VCaP (cell line): Measurements from ENCODE around the gene RBPJL.
"Not testable (repeated sequence)": the region's sequence is repeated elsewhere in the genome, so short reads cannot be mapped to it uniquely, and the experiment has no call there.

Experiments used
- H3K27ac ChIP-seq: fragments of 450-650 bp; 2 replicates; pipeline ENCODE4 v1.5.1; 2017
- CTCF ChIP-seq: fragments of 450-650 bp; conservative IDR thresholded peaks from 2 replicates; pipeline ENCODE4 v1.5.1; 2017; ENCODE audit warnings: mild to moderate bottlenecking, moderate library complexity

The RBPJL gene

GRCh38 chr20:45347936-45348778, 41.5 kb downstream of the RBPJL start, which contains the start of gene SDC4:
TSS of gene SDC4 (minus strand) at chr20:45348424. CDS start at chr20:45348384, 40 bp downstream.
- TF ChIP-seq CTCF, result no peak
- H3K27ac ChIP-seq, result peak within 1 kb of the TSS; percentile 92

- no peak overlapping the region for H3K27ac ChIP-seq
- no peak for TF ChIP-seq CTCF
Observed at GRCh38 chr20:45350217-45350616, 43.6 kb downstream of the RBPJL start.

GRCh38 chr20:45350795-45351194, 44.2 kb downstream of the RBPJL start:
- not testable (repeated sequence) for H3K27ac ChIP-seq

GRCh38 chr20:45352729-45353128, 46.1 kb downstream of the RBPJL start:
- no peak for TF ChIP-seq CTCF
- H3K27ac ChIP-seq, result no peak overlapping the region

- no peak overlapping the region for H3K27ac ChIP-seq
- TF ChIP-seq CTCF, result no peak
Observed at GRCh38 chr20:45353746-45354145, 47.1 kb downstream of the RBPJL start.

- no peak for TF ChIP-seq CTCF
- no peak overlapping the region for H3K27ac ChIP-seq
Observed at GRCh38 chr20:45354423-45355208, 48.0 kb downstream of the RBPJL start.

- H3K27ac ChIP-seq, result no peak overlapping the region
- TF ChIP-seq CTCF, result no peak
Observed at GRCh38 chr20:45355209-45356084, 48.8 kb downstream of the RBPJL start.
